Measurements from ENCODE around the gene JAK3.

Gene JAK3

DNA sequence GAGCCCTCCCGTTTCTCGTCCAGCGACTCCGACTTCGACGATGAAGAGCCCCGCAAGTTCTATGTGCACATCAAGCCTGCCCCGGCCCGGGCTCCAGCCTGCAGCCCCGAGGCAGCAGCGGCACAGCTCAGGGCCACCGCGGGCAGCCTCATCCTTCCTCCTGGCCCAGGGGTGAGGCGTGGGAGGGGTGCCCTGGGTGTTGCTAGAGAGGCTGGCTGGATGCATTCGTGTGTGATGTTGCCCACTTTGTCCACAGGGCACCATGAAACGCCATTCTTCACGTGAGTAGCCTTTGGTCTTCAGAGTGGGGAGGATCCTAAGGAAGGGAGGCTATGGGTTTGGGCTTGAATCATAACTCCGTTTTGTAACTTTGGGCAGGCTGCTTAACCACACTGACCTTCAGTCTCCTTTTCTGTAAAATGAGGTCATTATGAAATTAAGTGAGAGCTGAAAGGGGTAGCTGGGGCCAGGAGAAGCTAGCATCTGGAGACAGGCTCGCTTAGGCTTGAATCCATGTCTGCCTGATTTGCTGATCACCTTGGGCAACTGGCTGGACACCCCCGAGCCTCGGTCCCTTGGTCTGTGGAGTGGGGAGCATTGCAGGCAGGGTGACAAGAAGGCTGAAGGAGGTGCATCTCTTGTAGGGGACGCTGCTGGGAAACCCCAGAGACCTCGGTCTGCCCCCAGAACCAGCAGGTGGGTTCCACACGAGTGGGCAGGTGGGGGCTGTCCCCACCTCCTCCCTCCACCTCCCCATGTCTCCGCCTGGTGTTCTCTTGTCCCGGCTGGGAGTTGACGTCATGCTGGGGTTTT lies 71.6 kb downstream of the JAK3 start:
- TF ChIP-seq, protein P1, sequence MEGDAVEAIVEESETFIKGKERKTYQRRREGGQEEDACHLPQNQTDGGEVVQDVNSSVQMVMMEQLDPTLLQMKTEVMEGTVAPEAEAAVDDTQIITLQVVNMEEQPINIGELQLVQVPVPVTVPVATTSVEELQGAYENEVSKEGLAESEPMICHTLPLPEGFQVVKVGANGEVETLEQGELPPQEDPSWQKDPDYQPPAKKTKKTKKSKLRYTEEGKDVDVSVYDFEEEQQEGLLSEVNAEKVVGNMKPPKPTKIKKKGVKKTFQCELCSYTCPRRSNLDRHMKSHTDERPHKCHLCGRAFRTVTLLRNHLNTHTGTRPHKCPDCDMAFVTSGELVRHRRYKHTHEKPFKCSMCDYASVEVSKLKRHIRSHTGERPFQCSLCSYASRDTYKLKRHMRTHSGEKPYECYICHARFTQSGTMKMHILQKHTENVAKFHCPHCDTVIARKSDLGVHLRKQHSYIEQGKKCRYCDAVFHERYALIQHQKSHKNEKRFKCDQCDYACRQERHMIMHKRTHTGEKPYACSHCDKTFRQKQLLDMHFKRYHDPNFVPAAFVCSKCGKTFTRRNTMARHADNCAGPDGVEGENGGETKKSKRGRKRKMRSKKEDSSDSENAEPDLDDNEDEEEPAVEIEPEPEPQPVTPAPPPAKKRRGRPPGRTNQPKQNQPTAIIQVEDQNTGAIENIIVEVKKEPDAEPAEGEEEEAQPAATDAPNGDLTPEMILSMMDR (IDR thresholded peaks at IDR 0.05; ENCODE audit: low read depth, low read length), result no peak
- no peak overlapping the region for H3K4me3 ChIP-seq (ENCODE audit: low read depth, low read length)
- DNase-seq (ENCODE audit: low read depth, low spot score), result no peak
- in situ Hi-C loops (cut with HindIII; ENCODE audit: low sequenced_read_pairs), result no loop called here

DNA sequence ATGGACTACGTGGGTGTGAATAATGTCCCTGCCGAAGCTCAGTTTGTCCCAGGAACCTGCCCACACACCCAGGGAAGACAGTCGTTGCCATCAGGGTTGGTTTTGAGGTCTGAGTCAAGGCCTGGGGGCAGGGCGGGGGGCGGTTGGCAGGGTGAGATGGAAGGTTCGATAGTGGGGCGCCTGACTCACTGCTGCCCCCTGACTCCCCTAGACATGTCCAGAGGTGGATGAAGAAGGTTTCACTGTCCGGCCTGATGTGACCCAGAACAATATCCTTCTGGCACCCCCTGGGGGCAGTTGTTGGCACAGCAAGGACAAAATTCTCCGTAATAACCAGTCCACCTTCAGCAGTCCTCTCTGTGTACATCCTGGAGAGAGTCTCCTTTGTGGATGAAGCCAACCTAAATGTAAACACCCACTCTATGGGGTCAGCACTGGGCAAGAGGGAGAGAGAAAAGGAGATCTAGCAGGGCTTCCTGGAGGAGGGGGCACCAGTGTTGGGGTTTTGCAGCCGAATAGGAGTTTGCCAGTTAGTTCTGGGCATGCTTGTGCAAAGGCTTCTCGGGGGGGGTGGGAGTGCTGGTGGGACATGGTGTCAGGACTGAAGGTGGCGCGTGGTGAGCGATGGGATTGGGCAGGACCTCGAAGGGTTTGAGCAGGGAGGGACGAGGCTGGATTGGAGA lies 72.4 kb downstream of the JAK3 start:
- TF ChIP-seq, protein P1 (IDR thresholded peaks at IDR 0.05; ENCODE audit: low read depth, low read length), result peak; percentile 66
- DNase-seq (ENCODE audit: low read depth, low spot score), result no peak
- in situ Hi-C loops (cut with HindIII; ENCODE audit: low sequenced_read_pairs), result no loop called here
- no peak overlapping the region for H3K4me3 ChIP-seq (ENCODE audit: low read depth, low read length)
